SU-DHL-6 (cell line): ENCODE results near the gene GSTO2.

Experiments
- EZH2phosphoT487 ChIP-seq: fragments of 200-600 bp; sonication (generic), shearing (Covaris generic); conservative IDR thresholded peaks from 2 replicates; pipeline ENCODE4 v1.6.1; 2018; ENCODE audit warnings: mild to moderate bottlenecking, antibody characterized with exemption, low read length, moderate library complexity, mixed read lengths
- TF ChIP-seq, protein P1 (sequence below): fragments of 200-600 bp; sonication (generic); IDR thresholded peaks from one replicate; pipeline ENCODE4 v1.5.1; 2017; ENCODE audit warnings: antibody characterized with exemption, mild to moderate bottlenecking, low read length, moderate library complexity; ENCODE audit not compliant: insufficient read depth, poor library complexity, severe bottlenecking

DNA sequence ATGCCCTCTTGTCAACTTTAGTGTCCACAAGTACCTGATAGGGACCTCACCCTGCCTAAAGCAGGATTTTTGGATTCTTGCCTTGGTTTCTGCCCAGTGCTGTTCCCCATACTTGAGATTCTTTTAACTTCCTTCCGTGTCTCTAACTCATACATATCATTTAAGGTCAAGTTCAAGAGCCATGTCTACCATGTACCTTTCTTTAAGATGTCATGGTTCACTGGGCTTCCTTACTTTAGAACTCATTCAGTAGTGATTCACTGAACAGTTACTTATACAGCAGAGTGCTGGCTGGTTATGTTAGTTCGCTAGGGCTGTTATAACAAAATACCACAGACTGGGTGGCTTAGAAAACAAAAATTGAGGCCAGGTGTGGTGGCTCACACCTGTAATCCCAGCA, 79.6 kb downstream of the GSTO2 start:
- TF ChIP-seq, protein P1, sequence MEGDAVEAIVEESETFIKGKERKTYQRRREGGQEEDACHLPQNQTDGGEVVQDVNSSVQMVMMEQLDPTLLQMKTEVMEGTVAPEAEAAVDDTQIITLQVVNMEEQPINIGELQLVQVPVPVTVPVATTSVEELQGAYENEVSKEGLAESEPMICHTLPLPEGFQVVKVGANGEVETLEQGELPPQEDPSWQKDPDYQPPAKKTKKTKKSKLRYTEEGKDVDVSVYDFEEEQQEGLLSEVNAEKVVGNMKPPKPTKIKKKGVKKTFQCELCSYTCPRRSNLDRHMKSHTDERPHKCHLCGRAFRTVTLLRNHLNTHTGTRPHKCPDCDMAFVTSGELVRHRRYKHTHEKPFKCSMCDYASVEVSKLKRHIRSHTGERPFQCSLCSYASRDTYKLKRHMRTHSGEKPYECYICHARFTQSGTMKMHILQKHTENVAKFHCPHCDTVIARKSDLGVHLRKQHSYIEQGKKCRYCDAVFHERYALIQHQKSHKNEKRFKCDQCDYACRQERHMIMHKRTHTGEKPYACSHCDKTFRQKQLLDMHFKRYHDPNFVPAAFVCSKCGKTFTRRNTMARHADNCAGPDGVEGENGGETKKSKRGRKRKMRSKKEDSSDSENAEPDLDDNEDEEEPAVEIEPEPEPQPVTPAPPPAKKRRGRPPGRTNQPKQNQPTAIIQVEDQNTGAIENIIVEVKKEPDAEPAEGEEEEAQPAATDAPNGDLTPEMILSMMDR = no peak
- no peak for TF ChIP-seq EZH2phosphoT487
